ENCODE measurements around the gene HSPG2.

Gene HSPG2

GRCh38 chr1:21851430-21852250 lies 85.5 kb downstream of the HSPG2 start:
- Histone ChIP-seq H3K9ac (ENCODE audit: low read length in 5 of 5) (no peak overlapping the region), H3K9me3 (ENCODE audit: control insufficient read depth in 5 of 5, low read length in 5 of 5) (no peaks in the 10 kb centered on the region), H3K27me3 (ENCODE audit: control insufficient read depth in 5 of 5, insufficient read depth in 4 of 5, low read length in 5 of 5) (no peaks in the 10 kb centered on the region), H3K4me3 (ENCODE audit: low read depth in 1 of 5, low read length in 5 of 5) (no peak overlapping the region), H3K4me1 (ENCODE audit: control insufficient read depth in 5 of 5, insufficient read depth in 5 of 5, low read length in 5 of 5) (no peaks in the 10 kb centered on the region), H3K36me3 (ENCODE audit: control insufficient read depth in 5 of 5, insufficient read depth in 5 of 5, low read length in 5 of 5) (peaks cover 2 to 97% (median 94%) of the 10 kb centered on the region in 5 donors), H3K27ac (ENCODE audit: low read depth, low read length) (no peak overlapping the region)

- Histone ChIP-seq H3K4me1 (ENCODE audit: control insufficient read depth in 5 of 5, insufficient read depth in 5 of 5, low read length in 5 of 5) (no peaks in the 10 kb centered on the region), H3K9me3 (ENCODE audit: control insufficient read depth in 5 of 5, low read length in 5 of 5) (no peaks in the 10 kb centered on the region), H3K27ac (ENCODE audit: low read depth, low read length) (no peak overlapping the region), H3K4me3 (ENCODE audit: low read depth in 1 of 5, low read length in 5 of 5) (no peak overlapping the region), H3K9ac (ENCODE audit: low read length in 5 of 5) (no peak overlapping the region), H3K36me3 (ENCODE audit: control insufficient read depth in 5 of 5, insufficient read depth in 5 of 5, low read length in 5 of 5) (peaks cover 2 to 97% (median 93%) of the 10 kb centered on the region in 5 donors), H3K27me3 (ENCODE audit: control insufficient read depth in 5 of 5, insufficient read depth in 4 of 5, low read length in 5 of 5) (no peaks in the 10 kb centered on the region)
Measured at GRCh38 chr1:21849909-21850576, 87.1 kb downstream of the HSPG2 start.

- H3K27ac ChIP-seq (ENCODE audit: low read depth, low read length) = no peak overlapping the region
- no peaks in the 10 kb centered on the region for H3K27me3 ChIP-seq (ENCODE audit: control insufficient read depth in 5 of 5, insufficient read depth in 4 of 5, low read length in 5 of 5)
- H3K4me3 ChIP-seq (ENCODE audit: low read depth in 1 of 5, low read length in 5 of 5) = no peak overlapping the region
- H3K36me3 ChIP-seq (ENCODE audit: control insufficient read depth in 5 of 5, insufficient read depth in 5 of 5, low read length in 5 of 5) = peaks cover 4 to 97% (median 92%) of the 10 kb centered on the region in 5 donors
- H3K4me1 ChIP-seq (ENCODE audit: control insufficient read depth in 5 of 5, insufficient read depth in 5 of 5, low read length in 5 of 5) = no peaks in the 10 kb centered on the region
- no peaks in the 10 kb centered on the region for H3K9me3 ChIP-seq (ENCODE audit: control insufficient read depth in 5 of 5, low read length in 5 of 5)
- H3K9ac ChIP-seq (ENCODE audit: low read length in 5 of 5) = no peak overlapping the region
Measured at GRCh38 chr1:21848524-21849174, 88.5 kb downstream of the HSPG2 start.

- Histone ChIP-seq H3K4me1 (ENCODE audit: control insufficient read depth in 5 of 5, insufficient read depth in 5 of 5, low read length in 5 of 5) (no peaks in the 10 kb centered on the region), H3K9me3 (ENCODE audit: control insufficient read depth in 5 of 5, low read length in 5 of 5) (no peaks in the 10 kb centered on the region), H3K27me3 (ENCODE audit: control insufficient read depth in 5 of 5, insufficient read depth in 4 of 5, low read length in 5 of 5) (no peaks in the 10 kb centered on the region), H3K27ac (ENCODE audit: low read depth, low read length) (no peak overlapping the region), H3K9ac (ENCODE audit: low read length in 5 of 5) (no peak overlapping the region), H3K36me3 (ENCODE audit: control insufficient read depth in 5 of 5, insufficient read depth in 5 of 5, low read length in 5 of 5) (peaks cover 4 to 100% (median 95%) of the 10 kb centered on the region in 5 donors), H3K4me3 (ENCODE audit: low read depth in 1 of 5, low read length in 5 of 5) (no peak overlapping the region)
Measured at GRCh38 chr1:21847223-21848205, 89.6 kb downstream of the HSPG2 start.

GRCh38 chr1:21845646-21846641 lies 91.2 kb downstream of the HSPG2 start:
- no peak overlapping the region for H3K27ac ChIP-seq (ENCODE audit: low read depth, low read length)
- peaks cover 4 to 100% (median 95%) of the 10 kb centered on the region in 5 donors for H3K36me3 ChIP-seq (ENCODE audit: control insufficient read depth in 5 of 5, insufficient read depth in 5 of 5, low read length in 5 of 5)
- no peak overlapping the region for H3K9ac ChIP-seq (ENCODE audit: low read length in 5 of 5)
- no peaks in the 10 kb centered on the region for H3K27me3 ChIP-seq (ENCODE audit: control insufficient read depth in 5 of 5, insufficient read depth in 4 of 5, low read length in 5 of 5)
- no peaks in the 10 kb centered on the region for H3K9me3 ChIP-seq (ENCODE audit: control insufficient read depth in 5 of 5, low read length in 5 of 5)
- no peaks in the 10 kb centered on the region for H3K4me1 ChIP-seq (ENCODE audit: control insufficient read depth in 5 of 5, insufficient read depth in 5 of 5, low read length in 5 of 5)
- H3K4me3 ChIP-seq (ENCODE audit: low read depth in 1 of 5, low read length in 5 of 5) = no peak overlapping the region

GRCh38 chr1:21843996-21844395 lies 93.1 kb downstream of the HSPG2 start:
- no peak overlapping the region for H3K4me3 ChIP-seq (ENCODE audit: low read depth in 1 of 5, low read length in 5 of 5)
- peaks cover 3 to 98% (median 94%) of the 10 kb centered on the region in 5 donors for H3K36me3 ChIP-seq (ENCODE audit: control insufficient read depth in 5 of 5, insufficient read depth in 5 of 5, low read length in 5 of 5)
- no peak overlapping the region for H3K27ac ChIP-seq (ENCODE audit: low read depth, low read length)
- H3K27me3 ChIP-seq (ENCODE audit: control insufficient read depth in 5 of 5, insufficient read depth in 4 of 5, low read length in 5 of 5) = no peaks in the 10 kb centered on the region
- no peaks in the 10 kb centered on the region for H3K9me3 ChIP-seq (ENCODE audit: control insufficient read depth in 5 of 5, low read length in 5 of 5)
- no peak overlapping the region for H3K9ac ChIP-seq (ENCODE audit: low read length in 5 of 5)
- no peaks in the 10 kb centered on the region for H3K4me1 ChIP-seq (ENCODE audit: control insufficient read depth in 5 of 5, insufficient read depth in 5 of 5, low read length in 5 of 5)

- no peaks in the 10 kb centered on the region for H3K27me3 ChIP-seq (ENCODE audit: control insufficient read depth in 5 of 5, insufficient read depth in 4 of 5, low read length in 5 of 5)
- H3K36me3 ChIP-seq (ENCODE audit: control insufficient read depth in 5 of 5, insufficient read depth in 5 of 5, low read length in 5 of 5) = peaks cover 3 to 98% (median 94%) of the 10 kb centered on the region in 5 donors
- no peak overlapping the region for H3K27ac ChIP-seq (ENCODE audit: low read depth, low read length)
- no peaks in the 10 kb centered on the region for H3K9me3 ChIP-seq (ENCODE audit: control insufficient read depth in 5 of 5, low read length in 5 of 5)
- no peak overlapping the region for H3K9ac ChIP-seq (ENCODE audit: low read length in 5 of 5)
- H3K4me3 ChIP-seq (ENCODE audit: low read depth in 1 of 5, low read length in 5 of 5) = no peak overlapping the region
- no peaks in the 10 kb centered on the region for H3K4me1 ChIP-seq (ENCODE audit: control insufficient read depth in 5 of 5, insufficient read depth in 5 of 5, low read length in 5 of 5)
Measured at GRCh38 chr1:21843208-21843607, 93.9 kb downstream of the HSPG2 start.

GRCh38 chr1:21842606-21843162 lies 94.4 kb downstream of the HSPG2 start:
- Histone ChIP-seq H3K27ac (ENCODE audit: low read depth, low read length) (no peak overlapping the region), H3K4me1 (ENCODE audit: control insufficient read depth in 5 of 5, insufficient read depth in 5 of 5, low read length in 5 of 5) (no peaks in the 10 kb centered on the region), H3K27me3 (ENCODE audit: control insufficient read depth in 5 of 5, insufficient read depth in 4 of 5, low read length in 5 of 5) (no peaks in the 10 kb centered on the region), H3K9ac (ENCODE audit: low read length in 5 of 5) (no peak overlapping the region), H3K9me3 (ENCODE audit: control insufficient read depth in 5 of 5, low read length in 5 of 5) (no peaks in the 10 kb centered on the region), H3K36me3 (ENCODE audit: control insufficient read depth in 5 of 5, insufficient read depth in 5 of 5, low read length in 5 of 5) (peaks cover 3 to 98% (median 94%) of the 10 kb centered on the region in 5 donors), H3K4me3 (ENCODE audit: low read depth in 1 of 5, low read length in 5 of 5) (no peak overlapping the region)
